ENCODE data around the gene C4BPB.

C4BPB gene

DNA sequence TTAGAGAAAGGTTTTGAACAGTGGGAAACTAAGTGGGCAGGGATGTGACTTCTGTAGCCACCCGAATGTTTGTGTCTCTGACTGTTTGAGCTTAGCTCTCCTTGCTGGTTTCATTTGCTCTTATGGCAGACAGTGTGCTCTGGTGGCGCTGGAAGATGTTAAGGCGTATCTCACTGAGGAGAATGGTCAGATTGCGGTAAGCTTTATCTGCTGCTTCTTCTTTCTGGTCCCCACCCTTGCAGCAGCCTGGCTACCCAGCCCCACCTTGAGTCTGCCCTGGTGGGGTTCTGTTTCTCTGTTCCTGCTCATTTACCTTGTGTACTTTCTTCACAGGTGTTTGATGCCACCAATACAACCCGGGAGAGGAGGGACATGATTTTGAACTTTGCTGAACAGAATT, 25.6 kb upstream of the C4BPB start:
- H3K27me3 ChIP-seq (ENCODE audit: insufficient read depth, poor library complexity, severe bottlenecking): no peaks in the 10 kb centered on the region
- no peak overlapping the region for H3K4me3 ChIP-seq (ENCODE audit: severe bottlenecking)
- no peak overlapping the region for H3K27ac ChIP-seq (ENCODE audit: poor library complexity, severe bottlenecking)
- ATAC-seq (ENCODE audit: low read depth): no peak
- TF ChIP-seq, protein P1, sequence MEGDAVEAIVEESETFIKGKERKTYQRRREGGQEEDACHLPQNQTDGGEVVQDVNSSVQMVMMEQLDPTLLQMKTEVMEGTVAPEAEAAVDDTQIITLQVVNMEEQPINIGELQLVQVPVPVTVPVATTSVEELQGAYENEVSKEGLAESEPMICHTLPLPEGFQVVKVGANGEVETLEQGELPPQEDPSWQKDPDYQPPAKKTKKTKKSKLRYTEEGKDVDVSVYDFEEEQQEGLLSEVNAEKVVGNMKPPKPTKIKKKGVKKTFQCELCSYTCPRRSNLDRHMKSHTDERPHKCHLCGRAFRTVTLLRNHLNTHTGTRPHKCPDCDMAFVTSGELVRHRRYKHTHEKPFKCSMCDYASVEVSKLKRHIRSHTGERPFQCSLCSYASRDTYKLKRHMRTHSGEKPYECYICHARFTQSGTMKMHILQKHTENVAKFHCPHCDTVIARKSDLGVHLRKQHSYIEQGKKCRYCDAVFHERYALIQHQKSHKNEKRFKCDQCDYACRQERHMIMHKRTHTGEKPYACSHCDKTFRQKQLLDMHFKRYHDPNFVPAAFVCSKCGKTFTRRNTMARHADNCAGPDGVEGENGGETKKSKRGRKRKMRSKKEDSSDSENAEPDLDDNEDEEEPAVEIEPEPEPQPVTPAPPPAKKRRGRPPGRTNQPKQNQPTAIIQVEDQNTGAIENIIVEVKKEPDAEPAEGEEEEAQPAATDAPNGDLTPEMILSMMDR (IDR thresholded peaks at IDR 0.05; ENCODE audit: poor library complexity, severe bottlenecking): no peak
- H3K36me3 ChIP-seq (ENCODE audit: low read depth): peaks cover 50% of the 10 kb centered on the region
- DNase-seq (ENCODE audit: low spot score): no peak
- H3K4me1 ChIP-seq (ENCODE audit: insufficient read depth, poor library complexity, severe bottlenecking): no peaks in the 10 kb centered on the region
- H3K9me3 ChIP-seq (ENCODE audit: severe bottlenecking): no peaks in the 10 kb centered on the region

DNA sequence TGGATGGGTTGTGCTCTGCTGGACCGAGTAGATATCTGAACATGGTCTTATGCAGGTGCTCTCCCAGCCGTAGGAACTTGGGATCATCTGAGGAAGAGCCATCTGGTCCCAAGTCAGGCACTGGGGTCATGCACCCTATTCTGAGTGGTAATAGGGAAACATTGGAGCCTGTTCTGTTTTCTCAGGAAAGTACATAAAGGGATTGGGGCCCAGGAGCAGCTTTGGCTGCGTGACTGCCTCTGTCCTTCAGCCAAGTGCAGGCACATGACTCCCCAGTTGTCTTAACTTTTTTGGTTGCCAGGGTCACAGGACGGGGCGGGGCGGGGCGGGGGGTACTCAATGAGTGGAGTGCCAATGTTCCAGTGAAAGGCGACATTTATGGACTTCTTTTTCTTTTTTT, 24.1 kb upstream of the C4BPB start:
- ATAC-seq (ENCODE audit: low read depth) (no peak), DNase-seq (ENCODE audit: low spot score) (no peak)
- H3K36me3 ChIP-seq (ENCODE audit: low read depth): peaks cover 58% of the 10 kb centered on the region

DNA sequence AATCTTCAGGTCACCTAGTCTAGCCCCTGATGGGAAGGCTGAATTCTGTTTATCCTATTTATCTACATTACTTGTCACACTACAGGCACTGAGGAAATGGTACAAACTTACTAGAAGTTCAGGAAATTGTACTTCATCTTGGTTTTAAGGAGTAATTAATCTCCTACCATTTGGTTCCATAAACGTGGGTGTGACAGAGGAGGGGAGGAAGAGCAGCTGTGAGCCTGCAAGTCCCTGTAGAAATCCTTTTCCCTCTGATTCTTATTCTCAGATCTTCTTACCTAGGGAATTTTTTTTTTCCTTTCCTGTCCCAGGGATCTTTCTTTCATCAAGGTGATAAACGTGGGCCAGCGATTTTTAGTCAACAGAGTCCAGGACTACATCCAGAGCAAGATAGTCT, 21.5 kb upstream of the C4BPB start:
- Histone ChIP-seq H3K27me3 (ENCODE audit: insufficient read depth, poor library complexity, severe bottlenecking) (no peaks in the 10 kb centered on the region), H3K36me3 (ENCODE audit: low read depth) (peaks cover 43% of the 10 kb centered on the region), H3K27ac (ENCODE audit: poor library complexity, severe bottlenecking) (no peak overlapping the region), H3K9me3 (ENCODE audit: severe bottlenecking) (no peaks in the 10 kb centered on the region), H3K4me1 (ENCODE audit: insufficient read depth, poor library complexity, severe bottlenecking) (no peaks in the 10 kb centered on the region), H3K4me3 (ENCODE audit: severe bottlenecking) (no peak overlapping the region)
- DNase-seq (ENCODE audit: low spot score) (no peak), ATAC-seq (ENCODE audit: low read depth) (no peak)
- TF ChIP-seq, protein P1 (IDR thresholded peaks at IDR 0.05; ENCODE audit: poor library complexity, severe bottlenecking): no peak

More for the DNA sequence above, 24.1 kb upstream of the C4BPB start:
- no peaks in the 10 kb centered on the region for H3K4me1 ChIP-seq (ENCODE audit: insufficient read depth, poor library complexity, severe bottlenecking)
- H3K4me3 ChIP-seq (ENCODE audit: severe bottlenecking): no peak overlapping the region
- no peaks in the 10 kb centered on the region for H3K9me3 ChIP-seq (ENCODE audit: severe bottlenecking)
- TF ChIP-seq, protein P1 (IDR thresholded peaks at IDR 0.05; ENCODE audit: poor library complexity, severe bottlenecking): no peak
- H3K27ac ChIP-seq (ENCODE audit: poor library complexity, severe bottlenecking): no peak overlapping the region
- H3K27me3 ChIP-seq (ENCODE audit: insufficient read depth, poor library complexity, severe bottlenecking): no peaks in the 10 kb centered on the region

DNA sequence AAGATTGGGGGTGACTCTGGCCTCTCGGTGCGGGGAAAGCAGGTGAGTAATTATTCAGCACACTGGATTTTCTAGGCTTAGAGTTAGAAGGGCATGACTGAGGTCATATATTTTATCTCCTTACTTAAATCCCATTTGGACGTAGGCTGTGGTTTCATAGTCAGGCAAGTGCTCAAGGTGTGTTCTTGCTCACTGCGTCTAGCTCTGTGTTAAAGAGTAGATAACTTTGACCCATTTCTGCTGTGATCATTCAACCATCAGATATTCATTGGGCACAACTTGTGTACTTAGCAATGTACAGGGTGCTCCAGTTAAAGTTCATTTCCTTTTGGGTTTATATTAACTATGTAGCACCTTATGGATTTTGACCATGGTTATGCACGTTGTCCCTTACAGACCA, 21.0 kb upstream of the C4BPB start:
- Histone ChIP-seq H3K4me3 (ENCODE audit: severe bottlenecking) (no peak overlapping the region), H3K27ac (ENCODE audit: poor library complexity, severe bottlenecking) (no peak overlapping the region), H3K4me1 (ENCODE audit: insufficient read depth, poor library complexity, severe bottlenecking) (no peaks in the 10 kb centered on the region), H3K36me3 (ENCODE audit: low read depth) (peaks cover 38% of the 10 kb centered on the region), H3K27me3 (ENCODE audit: insufficient read depth, poor library complexity, severe bottlenecking) (no peaks in the 10 kb centered on the region), H3K9me3 (ENCODE audit: severe bottlenecking) (no peaks in the 10 kb centered on the region)
- TF ChIP-seq, protein P1 (IDR thresholded peaks at IDR 0.05; ENCODE audit: poor library complexity, severe bottlenecking): no peak
- DNase-seq (ENCODE audit: low spot score) (no peak), ATAC-seq (ENCODE audit: low read depth) (no peak)

DNA sequence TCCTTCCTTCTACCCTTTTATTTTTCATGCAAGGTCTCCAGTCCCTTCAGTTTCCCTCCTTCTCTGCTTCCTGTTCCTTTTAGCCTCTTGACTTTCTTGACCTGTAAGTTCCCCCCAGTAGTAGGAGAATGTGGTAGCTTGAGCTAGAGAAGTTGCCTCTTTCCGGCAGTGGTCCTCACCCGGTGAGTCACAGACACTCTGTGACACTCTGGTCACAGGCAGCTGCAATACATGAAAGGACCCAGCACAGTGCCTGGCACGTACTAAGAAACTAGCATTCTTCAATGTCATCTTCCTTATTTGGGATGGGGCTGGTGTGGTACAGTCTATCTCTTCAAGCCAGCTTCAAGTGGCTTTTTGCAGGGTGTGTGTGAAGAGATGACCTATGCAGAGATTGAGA, 19.6 kb upstream of the C4BPB start:
- H3K4me3 ChIP-seq (ENCODE audit: severe bottlenecking): no peak overlapping the region
- ATAC-seq (ENCODE audit: low read depth) (no peak), DNase-seq (ENCODE audit: low spot score) (no peak)
- no peaks in the 10 kb centered on the region for H3K27me3 ChIP-seq (ENCODE audit: insufficient read depth, poor library complexity, severe bottlenecking)
- peaks cover 8% of the 10 kb centered on the region for H3K4me1 ChIP-seq (ENCODE audit: insufficient read depth, poor library complexity, severe bottlenecking)
- no peak overlapping the region for H3K27ac ChIP-seq (ENCODE audit: poor library complexity, severe bottlenecking)
- H3K36me3 ChIP-seq (ENCODE audit: low read depth): peaks cover 33% of the 10 kb centered on the region
- H3K9me3 ChIP-seq (ENCODE audit: severe bottlenecking): no peaks in the 10 kb centered on the region
- TF ChIP-seq, protein P1 (IDR thresholded peaks at IDR 0.05; ENCODE audit: poor library complexity, severe bottlenecking): no peak
